ENCODE data around the gene ATP8A2.

DNA sequence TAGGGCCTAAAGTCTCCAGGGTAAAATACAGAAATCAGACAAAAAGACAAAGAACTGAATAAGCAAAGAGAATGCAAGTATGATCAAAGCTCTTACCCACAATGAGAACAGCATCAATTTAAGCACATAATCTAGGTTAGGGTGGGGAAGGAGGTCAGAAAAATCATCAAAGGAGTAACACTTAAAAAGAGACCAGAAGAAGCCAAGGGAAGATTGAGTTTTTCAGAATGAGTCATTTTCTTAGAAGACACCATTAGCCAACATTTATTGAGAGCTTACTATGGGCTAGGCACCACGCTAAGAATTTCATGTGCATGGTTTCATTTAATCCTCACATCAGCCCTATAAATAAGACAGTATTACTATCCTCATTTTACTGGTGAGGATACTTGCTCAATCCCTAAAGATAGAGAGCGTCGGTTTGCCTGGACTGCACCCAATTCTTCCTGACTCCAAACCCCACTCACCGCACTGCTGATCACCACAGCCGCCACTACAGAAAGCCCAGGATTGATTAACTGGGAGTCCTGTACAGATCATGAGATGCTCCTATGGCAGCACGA lies 681.7 kb downstream of the ATP8A2 start:
- TF ChIP-seq, protein P1, sequence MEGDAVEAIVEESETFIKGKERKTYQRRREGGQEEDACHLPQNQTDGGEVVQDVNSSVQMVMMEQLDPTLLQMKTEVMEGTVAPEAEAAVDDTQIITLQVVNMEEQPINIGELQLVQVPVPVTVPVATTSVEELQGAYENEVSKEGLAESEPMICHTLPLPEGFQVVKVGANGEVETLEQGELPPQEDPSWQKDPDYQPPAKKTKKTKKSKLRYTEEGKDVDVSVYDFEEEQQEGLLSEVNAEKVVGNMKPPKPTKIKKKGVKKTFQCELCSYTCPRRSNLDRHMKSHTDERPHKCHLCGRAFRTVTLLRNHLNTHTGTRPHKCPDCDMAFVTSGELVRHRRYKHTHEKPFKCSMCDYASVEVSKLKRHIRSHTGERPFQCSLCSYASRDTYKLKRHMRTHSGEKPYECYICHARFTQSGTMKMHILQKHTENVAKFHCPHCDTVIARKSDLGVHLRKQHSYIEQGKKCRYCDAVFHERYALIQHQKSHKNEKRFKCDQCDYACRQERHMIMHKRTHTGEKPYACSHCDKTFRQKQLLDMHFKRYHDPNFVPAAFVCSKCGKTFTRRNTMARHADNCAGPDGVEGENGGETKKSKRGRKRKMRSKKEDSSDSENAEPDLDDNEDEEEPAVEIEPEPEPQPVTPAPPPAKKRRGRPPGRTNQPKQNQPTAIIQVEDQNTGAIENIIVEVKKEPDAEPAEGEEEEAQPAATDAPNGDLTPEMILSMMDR (IDR thresholded peaks at IDR 0.05), result no peak
- no peak for TF ChIP-seq POLR2A (IDR thresholded peaks at IDR 0.05)

Data from testis (tissue), 2 donors.